Measurements from ENCODE around the gene GALNTL6. TPM values are rescaled to one million over a fixed set of nuclear protein-coding genes. Genes with fewer than 3 reads are reported as not detected.

GALNTL6 gene
- total RNA-seq, 1 experiment from 2014 or later: not detected

- Histone ChIP-seq H2BK120ac (ENCODE audit: low read depth, low read length, poor library complexity, severe bottlenecking) (no peak overlapping the region), H3K18ac (ENCODE audit: insufficient read length, low read depth, low read length) (no peak overlapping the region), H3K4me1 (ENCODE audit: insufficient read depth, low read length) (no peaks in the 10 kb centered on the region), H3K27me3 (ENCODE audit: insufficient read depth, low read length) (no peaks in the 10 kb centered on the region), H3K79me1 (ENCODE audit: insufficient read depth, low read depth, low read length, poor library complexity, severe bottlenecking) (no peaks in the 10 kb centered on the region), H3K27ac (ENCODE audit: insufficient read length, low read depth, low read length) (no peak overlapping the region), H3T11ph (ENCODE audit: low read length) (no peak overlapping the region), H3K14ac (ENCODE audit: insufficient read depth, low read length) (no peak overlapping the region), H3K9me3 (ENCODE audit: control insufficient read depth, low read depth, low read length) (no peaks in the 10 kb centered on the region), H2BK12ac (ENCODE audit: insufficient read length, low read depth, low read length) (no peak overlapping the region), H2BK20ac (ENCODE audit: low read depth, low read length, poor library complexity, severe bottlenecking) (no peak overlapping the region), H4K20me1 (ENCODE audit: control insufficient read depth, insufficient read depth, insufficient read length) (no peaks in the 10 kb centered on the region), H3K4ac (ENCODE audit: low read depth, low read length) (no peak overlapping the region), H3K9ac (ENCODE audit: extremely low read depth, insufficient read length, low read length) (no peak overlapping the region), H2AK5ac (ENCODE audit: insufficient read length, low read length) (no peak overlapping the region), H4K91ac (ENCODE audit: insufficient read length, low read depth, low read length) (no peak overlapping the region), H2BK5ac (ENCODE audit: insufficient read length, low read length) (no peak overlapping the region), H3K23me2 (ENCODE audit: insufficient read length, low read depth, low read length, poor library complexity, severe bottlenecking) (no peaks in the 10 kb centered on the region), H2AFZ (ENCODE audit: low read length) (no peak overlapping the region), H3K56ac (ENCODE audit: insufficient read length, low read depth, low read length) (no peak overlapping the region), H3K23ac (ENCODE audit: insufficient read length, low read depth, low read length) (no peak overlapping the region), H3K4me2 (ENCODE audit: insufficient read depth, insufficient read length, low read length) (no peak overlapping the region), H2BK15ac (ENCODE audit: low read depth, low read length) (no peak overlapping the region), H3K79me2 (ENCODE audit: insufficient read depth, low read length) (no peaks in the 10 kb centered on the region), H4K5ac (ENCODE audit: insufficient read length, low read depth, low read length) (no peak overlapping the region), H4K8ac (replicated peaks; ENCODE audit: insufficient read length, low read depth, low read length) (no peak overlapping the region)
- peaks cover 6 to 8% of the 10 kb centered on the region in 2 experiments; a peak in 2 of 5 replicates for H3K9me3 Mint-ChIP-seq
- H3K4me1 Mint-ChIP-seq: peaks cover 0 to 5% of the 10 kb centered on the region in 2 experiments; a peak in 1 of 4 replicates
- DNase-seq: no peak
- no peak overlapping the region for H3K27ac Mint-ChIP-seq
- WGBS (ENCODE audit: extremely low coverage, insufficient read length, low lambda C conversion rate): no CpG with 5 or more reads among the region's 1 CpG
- H3K27me3 Mint-ChIP-seq (ENCODE audit: low read depth): no peaks in the 10 kb centered on the region; the same call in 1 of the 2 replicates
- H3K36me3 Mint-ChIP-seq (ENCODE audit: insufficient read depth in 1 of 3, low read depth in 3 of 3): peaks cover 6 to 8% (median 7%) of the 10 kb centered on the region in 3 experiments; a peak in 6 of 7 replicates
- H3K4me3 Mint-ChIP-seq: no peak overlapping the region
- no peak for TF ChIP-seq CTCF (conservative IDR thresholded peaks at IDR 0.05)
Measured at GRCh38 chr4:172018358-172018757, 205.2 kb downstream of the GALNTL6 start.
